GM12872 (cell line): ENCODE data around the gene CHCHD5.

Experiments
- CTCF ChIP-seq: IDR thresholded peaks from 3 replicates; pipeline ENCODE4 v1.5.1; 2011; ENCODE audit warnings: low read depth, mild to moderate bottlenecking, low read length, moderate library complexity; ENCODE audit not compliant: insufficient read depth

The CHCHD5 gene

GRCh38 chr2:112542984-112543661, 41.3 kb upstream of the CHCHD5 start:
- TF ChIP-seq CTCF: no peak

GRCh38 chr2:112547333-112547732, 37.1 kb upstream of the CHCHD5 start:
- no peak for TF ChIP-seq CTCF

- TF ChIP-seq CTCF: no peak
These were observed 35.4 kb upstream of the CHCHD5 start for GRCh38 chr2:112548980-112549379.

GRCh38 chr2:112566104-112566503, 18.3 kb upstream of the CHCHD5 start:
- TF ChIP-seq CTCF: no peak

GRCh38 chr2:112572005-112572404, 12.4 kb upstream of the CHCHD5 start:
- TF ChIP-seq CTCF: no peak

- no peak for TF ChIP-seq CTCF
These were observed 6.7 kb upstream of the CHCHD5 start for GRCh38 chr2:112577756-112578155.

- no peak for TF ChIP-seq CTCF
These were observed 5.2 kb upstream of the CHCHD5 start for GRCh38 chr2:112579241-112579640.
